Endothelial cell of umbilical vein (primary cell): ENCODE measurements around the gene FSIP1.

Experiments used
- CTCF ChIP-seq, 2 donors: IDR thresholded peaks; 1 replicate in 1 of 2; 2 replicates in 1 of 2; pipeline ENCODE4 v1.5.1; 2011; ENCODE audit warnings: low read length in 2 of 2, mild to moderate bottlenecking in 2 of 2, moderate library complexity in 2 of 2, control low read depth in 1 of 2, inconsistent platforms in 1 of 2, low read depth in 1 of 2; ENCODE audit not compliant: insufficient read depth in 1 of 2; ENCODE audit errors: extremely low read depth in 1 of 2
- EZH2 ChIP-seq: IDR thresholded peaks from 2 replicates; pipeline ENCODE4 v1.6.1; 2012; ENCODE audit warnings: borderline replicate concordance, low read depth, mild to moderate bottlenecking, moderate library complexity, low read length, inconsistent platforms; ENCODE audit not compliant: severe bottlenecking

- TF ChIP-seq EZH2 (no peak), CTCF (IDR thresholded peaks at IDR 0.05; ENCODE audit: extremely low read depth in 1 of 2, insufficient read depth in 1 of 2, low read depth in 1 of 2, low read length in 2 of 2) (no peak)
These were observed 138.9 kb downstream of the FSIP1 start for GRCh38 chr15:39643727-39644126.
